Tibial nerve (tissue), 4 donors: ENCODE results near the gene FDXACB1. TPM values are rescaled to one million over a fixed set of nuclear protein-coding genes. Genes with fewer than 3 reads are reported as not detected.

ENCODE experiments used
- DNase-seq, 2 donors: peaks; one replicate each; pipeline ENCODE4 v3.0.0-alpha.2; 2019; ENCODE audit warnings: low spot score in 2 of 2
- H3K27ac ChIP-seq, 4 donors: fragments of 200-600 bp; sonication (generic) in 3 of 4; one replicate each; pipeline ENCODE4 v1.5.1; 2017 to 2019; ENCODE audit warnings: mild to moderate bottlenecking in 1 of 4
- H3K27me3 ChIP-seq, 2 donors: fragments of 200-600 bp; sonication (generic) in 1 of 2; one replicate each; pipeline versions ENCODE4 v1.5.1 to v1.6.0; 2017 to 2019
- H3K36me3 ChIP-seq, 3 donors: fragments of 200-600 bp; sonication (generic); one replicate each; pipeline ENCODE4 v1.5.1; 2018 to 2019
- H3K4me1 ChIP-seq, 4 donors: fragments of 200-600 bp; sonication (generic) in 3 of 4; one replicate each; pipeline ENCODE4 v1.5.1; 2017 to 2019
- H3K4me3 ChIP-seq, 4 donors: fragments of 200-600 bp; sonication (generic) in 3 of 4; one replicate each; pipeline ENCODE4 v1.5.1; 2017 to 2019; ENCODE audit warnings: mild to moderate bottlenecking in 1 of 4, moderate library complexity in 1 of 4
- H3K9me3 ChIP-seq, 4 donors: fragments of 200-600 bp; sonication (generic) in 3 of 4; one replicate each; pipeline ENCODE4 v1.5.1; 2017 to 2019
- EP300 ChIP-seq, 2 donors: sonication (generic); formaldehyde crosslinking; IDR thresholded peaks; one replicate each; pipeline ENCODE4 v1.6.1; 2017; ENCODE audit warnings: antibody characterized with exemption in 2 of 2, mild to moderate bottlenecking in 1 of 2
- POLR2A ChIP-seq, 2 donors: fragments of 450-650 bp; IDR thresholded peaks; one replicate each; pipeline ENCODE4 v1.6.1; 2017; ENCODE audit warnings: antibody characterized with exemption in 2 of 2, mild to moderate bottlenecking in 2 of 2, moderate library complexity in 2 of 2
- WGBS, 2 donors: methylation state at CpG; one replicate each; pipeline ENCODE4 v1.1.5; 2018; 5-methylcytosine and 5-hydroxymethylcytosine counted together
- total RNA-seq, 4 donors: library from RNA; depleted of rRNA; stranded (reverse); fragments of >200 nt; gene quantifications; one replicate each; pipeline ENCODE4 v1.1.0, GENCODE V29; 2016
- TF ChIP-seq, protein P1 (sequence below), 5 experiments: fragments of 200-600 bp in 3 of 5; fragments of 450-650 bp in 2 of 5; sonication (generic) in 3 of 5; IDR thresholded peaks; one replicate each; pipeline ENCODE4 v1.5.1; 2016 to 2019; ENCODE audit warnings: antibody characterized with exemption in 5 of 5, mild to moderate bottlenecking in 3 of 5, moderate library complexity in 2 of 5

Gene FDXACB1
- total RNA-seq, 4 donors from 2014 or later: 1.1 to 3.0 (median 1.7) TPM

- DNase-seq: no peak
- WGBS, 2 donors: 87 to 88% methylated on average over 2 of the region's 2 CpGs
- H3K4me1 ChIP-seq: no peaks in the 10 kb centered on the region
- H3K27me3 ChIP-seq: no peaks in the 10 kb centered on the region
- H3K27ac ChIP-seq: no peak overlapping the region
- no peak for TF ChIP-seq EP300 (IDR thresholded peaks at IDR 0.05)
- no peak for TF ChIP-seq POLR2A (IDR thresholded peaks at IDR 0.05)
- TF ChIP-seq, protein P1, sequence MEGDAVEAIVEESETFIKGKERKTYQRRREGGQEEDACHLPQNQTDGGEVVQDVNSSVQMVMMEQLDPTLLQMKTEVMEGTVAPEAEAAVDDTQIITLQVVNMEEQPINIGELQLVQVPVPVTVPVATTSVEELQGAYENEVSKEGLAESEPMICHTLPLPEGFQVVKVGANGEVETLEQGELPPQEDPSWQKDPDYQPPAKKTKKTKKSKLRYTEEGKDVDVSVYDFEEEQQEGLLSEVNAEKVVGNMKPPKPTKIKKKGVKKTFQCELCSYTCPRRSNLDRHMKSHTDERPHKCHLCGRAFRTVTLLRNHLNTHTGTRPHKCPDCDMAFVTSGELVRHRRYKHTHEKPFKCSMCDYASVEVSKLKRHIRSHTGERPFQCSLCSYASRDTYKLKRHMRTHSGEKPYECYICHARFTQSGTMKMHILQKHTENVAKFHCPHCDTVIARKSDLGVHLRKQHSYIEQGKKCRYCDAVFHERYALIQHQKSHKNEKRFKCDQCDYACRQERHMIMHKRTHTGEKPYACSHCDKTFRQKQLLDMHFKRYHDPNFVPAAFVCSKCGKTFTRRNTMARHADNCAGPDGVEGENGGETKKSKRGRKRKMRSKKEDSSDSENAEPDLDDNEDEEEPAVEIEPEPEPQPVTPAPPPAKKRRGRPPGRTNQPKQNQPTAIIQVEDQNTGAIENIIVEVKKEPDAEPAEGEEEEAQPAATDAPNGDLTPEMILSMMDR (IDR thresholded peaks at IDR 0.05): no peak
- H3K9me3 ChIP-seq: no peaks in the 10 kb centered on the region
- H3K4me3 ChIP-seq: no peak overlapping the region
- peaks cover 0 to 82% (median 4%) of the 10 kb centered on the region in 3 donors for H3K36me3 ChIP-seq
Observed at GRCh38 chr11:111846063-111846462, 32.9 kb downstream of the FDXACB1 start.

DNA sequence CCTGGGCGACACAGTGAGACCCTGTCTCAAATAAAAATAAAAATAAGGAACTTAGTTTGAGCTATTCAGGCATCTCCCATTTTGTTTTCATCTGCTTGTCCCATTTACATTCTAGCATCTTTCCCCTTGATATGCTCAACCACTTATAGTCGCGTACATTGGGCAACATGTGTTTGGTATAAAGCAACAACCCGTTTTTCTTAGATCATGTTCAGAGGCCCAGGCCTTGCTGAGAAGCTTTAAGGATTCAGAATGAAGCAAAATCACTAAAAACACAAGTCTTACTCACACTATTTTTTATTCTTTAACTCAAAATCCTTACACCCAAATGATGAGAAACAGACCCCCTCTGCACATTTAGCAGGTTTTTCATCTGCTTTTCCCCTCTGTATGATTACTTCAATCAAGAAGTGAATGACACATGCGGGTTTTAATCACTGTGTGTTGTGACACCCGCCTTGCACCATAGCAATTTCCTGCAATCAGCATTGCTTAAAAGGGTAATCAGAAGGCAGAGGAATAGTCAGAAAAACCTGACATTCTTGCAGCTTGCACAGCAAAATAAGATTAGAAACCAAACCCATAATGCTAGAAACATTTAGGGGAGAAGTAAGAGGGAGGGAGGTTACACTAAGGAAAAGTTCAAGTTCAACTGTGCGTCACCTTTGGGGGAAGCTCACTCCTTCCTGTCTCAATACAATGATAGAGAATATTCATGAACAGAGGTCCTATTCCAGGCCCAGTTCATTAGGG, 33.5 kb downstream of the FDXACB1 start:
- no peak for DNase-seq
- H3K4me1 ChIP-seq: no peaks in the 10 kb centered on the region
- H3K9me3 ChIP-seq: no peaks in the 10 kb centered on the region
- H3K36me3 ChIP-seq: peaks cover 0 to 76% (median 4%) of the 10 kb centered on the region in 3 donors
- H3K27ac ChIP-seq: no peak overlapping the region
- TF ChIP-seq, protein P1 (IDR thresholded peaks at IDR 0.05): no peak
- TF ChIP-seq EP300 (IDR thresholded peaks at IDR 0.05) (no peak), POLR2A (IDR thresholded peaks at IDR 0.05) (no peak)
- 79 to 87% methylated on average over 7 of the region's 7 CpGs for WGBS, 2 donors
- H3K27me3 ChIP-seq: no peaks in the 10 kb centered on the region
- H3K4me3 ChIP-seq: no peak overlapping the region

- H3K9me3 ChIP-seq: no peaks in the 10 kb centered on the region
- peaks cover 0 to 58% (median 0%) of the 10 kb centered on the region in 3 donors for H3K36me3 ChIP-seq
- TF ChIP-seq, protein P1 (IDR thresholded peaks at IDR 0.05): no peak
- TF ChIP-seq POLR2A (IDR thresholded peaks at IDR 0.05) (no peak), EP300 (IDR thresholded peaks at IDR 0.05) (no peak)
- no peak for DNase-seq
- no peaks in the 10 kb centered on the region for H3K27me3 ChIP-seq
- no peaks in the 10 kb centered on the region for H3K4me1 ChIP-seq
- WGBS, 2 donors: 84 to 85% methylated on average over 5 of the region's 5 CpGs
- no peak overlapping the region for H3K27ac ChIP-seq
- no peak overlapping the region for H3K4me3 ChIP-seq
Observed at GRCh38 chr11:111843661-111844060, 35.3 kb downstream of the FDXACB1 start.

- Histone ChIP-seq H3K9me3 (no peaks in the 10 kb centered on the region), H3K4me3 (no peak overlapping the region), H3K27ac (peak overlapping the region in 2 of 4 donors; percentile 19 to 31), H3K27me3 (no peaks in the 10 kb centered on the region), H3K4me1 (peaks cover 0 to 11% (median 0%) of the 10 kb centered on the region in 4 donors), H3K36me3 (peaks cover 0 to 52% (median 0%) of the 10 kb centered on the region in 3 donors)
- WGBS, 2 donors: 25 to 29% methylated on average over 10 of the region's 10 CpGs
- peak; percentile 88 to 98 for DNase-seq
- TF ChIP-seq POLR2A (IDR thresholded peaks at IDR 0.05) (no peak), EP300 (IDR thresholded peaks at IDR 0.05) (peak in 1 of 2 donors; percentile 50)
- TF ChIP-seq, protein P1 (IDR thresholded peaks at IDR 0.05): peak; percentile 74 to 92 (median 88)
Observed at GRCh38 chr11:111841370-111842053, 37.5 kb downstream of the FDXACB1 start.

DNA sequence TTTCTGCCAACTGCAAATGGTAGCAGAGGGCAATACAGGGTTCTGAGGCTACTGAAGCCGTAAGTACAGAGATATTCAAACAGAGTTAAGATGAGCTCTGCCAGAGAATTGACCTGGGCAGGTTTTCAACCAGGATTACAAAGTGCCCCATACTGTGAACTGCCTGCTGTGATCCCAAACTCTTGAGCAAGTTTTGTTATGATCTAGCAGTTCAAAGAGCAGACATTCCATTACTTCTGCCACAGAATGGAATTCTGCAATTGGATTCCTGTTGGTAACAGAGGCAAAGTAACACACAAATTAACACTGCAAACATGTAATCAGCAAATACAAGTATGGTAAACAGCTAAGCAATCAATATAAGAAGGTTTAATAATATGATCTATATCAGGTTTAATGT, 38.8 kb downstream of the FDXACB1 start:
- H3K4me3 ChIP-seq: no peak overlapping the region
- peak in 1 of 2 donors; percentile 19 for TF ChIP-seq EP300 (IDR thresholded peaks at IDR 0.05)
- TF ChIP-seq, protein P1 (IDR thresholded peaks at IDR 0.05): no peak
- H3K27ac ChIP-seq: peak overlapping the region in 1 of 4 donors; percentile 19
- 87% methylated on average over 1 of the region's 1 CpG for WGBS, 2 donors
- peaks cover 0 to 20% (median 0%) of the 10 kb centered on the region in 4 donors for H3K4me1 ChIP-seq
- no peaks in the 10 kb centered on the region for H3K9me3 ChIP-seq
- H3K27me3 ChIP-seq: no peaks in the 10 kb centered on the region
- peaks cover 0 to 44% (median 0%) of the 10 kb centered on the region in 3 donors for H3K36me3 ChIP-seq
- no peak for DNase-seq
